ENCODE measurements around the gene MROH9. TPM values are rescaled to one million over a fixed set of nuclear protein-coding genes. Genes with fewer than 3 reads are reported as not detected.

Gene MROH9
- total and polyA plus RNA-seq, 2 of the 8 experiments (the other 6 are each of a cell fraction or from before 2014, with no cell fraction given), result not detected

DNA sequence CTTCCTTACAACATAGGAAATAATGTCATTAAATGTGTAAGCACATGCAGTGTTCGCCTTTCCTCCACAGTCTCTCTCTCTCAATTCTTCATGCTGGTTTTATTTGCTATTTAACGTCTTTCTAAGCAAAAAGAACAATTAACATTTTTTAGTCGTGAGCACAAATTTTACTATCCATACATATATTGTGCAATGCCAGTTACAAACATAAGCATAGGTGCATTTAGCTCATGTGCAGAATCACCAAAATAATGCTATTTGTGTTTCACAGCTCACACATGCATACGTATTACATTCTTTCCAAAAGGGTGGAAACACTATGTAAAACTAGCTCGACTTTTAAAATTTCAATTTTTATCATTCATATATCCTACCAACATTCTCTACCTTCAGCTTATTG is 52.1 kb downstream of the MROH9 start:
- Histone ChIP-seq H4K91ac (replicated peaks; ENCODE audit: insufficient read length, low read length) (no peak overlapping the region), H3K9me3 (ENCODE audit: insufficient read depth in 2 of 2, low read depth in 1 of 2, low read length in 1 of 2) (no peaks in the 10 kb centered on the region), H3K56ac (replicated peaks; ENCODE audit: insufficient read length, low read depth, low read length) (no peak overlapping the region), H4K8ac (ENCODE audit: extremely low read depth, insufficient read depth, low read length) (no peak overlapping the region), H4K5ac (ENCODE audit: insufficient read length, low read depth, low read length) (no peak overlapping the region), H2BK15ac (ENCODE audit: low read length) (no peak overlapping the region), H3K4ac (replicated peaks; ENCODE audit: insufficient read length, low read depth, low read length) (no peak overlapping the region), H3K79me1 (ENCODE audit: low read depth, low read length) (no peaks in the 10 kb centered on the region), H3K36me3 (ENCODE audit: control insufficient read depth in 2 of 4, insufficient read depth in 4 of 4, low read length in 3 of 4) (no peaks in the 10 kb centered on the region), H3K4me2 (ENCODE audit: insufficient read depth in 1 of 2, low read depth in 2 of 2, low read length in 2 of 2) (no peak overlapping the region), H2BK12ac (ENCODE audit: low read depth, low read length) (no peak overlapping the region), H3K18ac (ENCODE audit: extremely low read depth, low read length) (no peak overlapping the region), H2AFZ (ENCODE audit: low read length) (no peak overlapping the region), H3K4me3 (ENCODE audit: extremely low read depth in 1 of 4, insufficient read depth in 2 of 4, low read depth in 3 of 4, low read length in 4 of 4) (no peak overlapping the region), H3K27ac (ENCODE audit: low read depth, low read length) (no peak overlapping the region), H4K20me1 (replicated peaks in 1 of 2; ENCODE audit: control insufficient read depth in 1 of 2, insufficient read depth in 2 of 2, low read length in 2 of 2) (no peaks in the 10 kb centered on the region), H2AK5ac (ENCODE audit: low read depth, low read length) (no peak overlapping the region), H3K4me1 (replicated peaks in 1 of 4; ENCODE audit: control insufficient read depth in 3 of 4, insufficient read depth in 4 of 4, low read length in 3 of 4) (no peaks in the 10 kb centered on the region), H3K23ac (ENCODE audit: insufficient read length) (no peak overlapping the region), H2BK120ac (replicated peaks; ENCODE audit: low read depth, low read length) (no peak overlapping the region), H3K14ac (ENCODE audit: insufficient read length) (no peak overlapping the region), H3K79me2 (ENCODE audit: control insufficient read depth in 1 of 2, insufficient read depth in 2 of 2, low read length in 2 of 2) (no peaks in the 10 kb centered on the region), H3K27me3 (replicated peaks in 1 of 4; ENCODE audit: control insufficient read depth in 3 of 4, extremely low read depth in 1 of 4, insufficient read depth in 3 of 4, low read length in 3 of 4) (no peaks in the 10 kb centered on the region), H3K23me2 (ENCODE audit: low read depth, low read length) (no peaks in the 10 kb centered on the region), H3K9ac (replicated peaks in 1 of 4; ENCODE audit: extremely low read depth in 1 of 4, low read depth in 3 of 4, low read length in 3 of 4) (no peak overlapping the region), H2BK5ac (ENCODE audit: low read depth, low read length) (no peak overlapping the region), H2BK20ac (ENCODE audit: low read length) (no peak overlapping the region)
- ChIA-PET CTCF (ENCODE audit: partially characterized antibody) (interaction anchor here (0.9 to 1.9 kb wide), 6 partner anchors 10 to 326 kb away, joined by 3 to 5 read pairs (median 4); partner anchors contain the start of gene FMO4), POLR2A (ENCODE audit: partially characterized antibody) (no interaction called here)
- DNase-seq (ENCODE audit: low read depth in 1 of 2, low spot score in 2 of 2) (no peak), FAIRE-seq (no peak)
- 90% methylated on average over 5 of the region's 5 CpGs; no CpG with 5 or more reads in 1 of the 2 experiments for WGBS, 2 experiments (ENCODE audit: extremely low coverage in 1 of 2, insufficient coverage in 1 of 2, insufficient read length in 1 of 2, insufficient replicate concordance in 2 of 2, low coverage in 1 of 2, low lambda C conversion rate in 2 of 2, missing lambda C conversion rate in 1 of 2)
- TF ChIP-seq, protein P1, sequence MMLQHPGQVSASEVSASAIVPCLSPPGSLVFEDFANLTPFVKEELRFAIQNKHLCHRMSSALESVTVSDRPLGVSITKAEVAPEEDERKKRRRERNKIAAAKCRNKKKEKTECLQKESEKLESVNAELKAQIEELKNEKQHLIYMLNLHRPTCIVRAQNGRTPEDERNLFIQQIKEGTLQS (IDR thresholded peaks at IDR 0.05; ENCODE audit: insufficient read depth, low read depth, low read length), result no peak
- no peak for TF ChIP-seq ASH2L (IDR thresholded peaks at IDR 0.05; ENCODE audit: low read length)
- TF ChIP-seq SP1 (IDR thresholded peaks at IDR 0.05; ENCODE audit: low read depth, low read length), result no peak
- no peak for TF ChIP-seq PHF8 (conservative IDR thresholded peaks at IDR 0.05; ENCODE audit: low read depth, low read length)
- TF ChIP-seq SIRT6 (IDR thresholded peaks at IDR 0.05; ENCODE audit: low read length), result no peak
- no peak for TF ChIP-seq SP4 (IDR thresholded peaks at IDR 0.05; ENCODE audit: low read length)
- TF ChIP-seq SRF (IDR thresholded peaks at IDR 0.05; ENCODE audit: low read depth, low read length), result no peak
- TF ChIP-seq ATF2 (IDR thresholded peaks at IDR 0.05; ENCODE audit: low read length), result no peak
- TF ChIP-seq SIN3A (conservative IDR thresholded peaks at IDR 0.05 in 1 of 2, IDR thresholded peaks at IDR 0.05 in 1 of 2; ENCODE audit: low read depth in 1 of 2, low read length in 2 of 2), result no peak
